DMS153 treated with DMSO at 0.1 percent for 48 hours (cell line): ENCODE data around the gene SCAMP4.
"Not testable (repeated sequence)": the region's sequence is repeated elsewhere in the genome, so short reads cannot be mapped to it uniquely, and the experiment has no call there.

Experiments
- DNase-seq: peaks from one replicate; lab custom pipeline; 2025; ENCODE audit not compliant: unreplicated experiment; lab: John Stamatoyannopoulos, UW

Gene SCAMP4

DNA sequence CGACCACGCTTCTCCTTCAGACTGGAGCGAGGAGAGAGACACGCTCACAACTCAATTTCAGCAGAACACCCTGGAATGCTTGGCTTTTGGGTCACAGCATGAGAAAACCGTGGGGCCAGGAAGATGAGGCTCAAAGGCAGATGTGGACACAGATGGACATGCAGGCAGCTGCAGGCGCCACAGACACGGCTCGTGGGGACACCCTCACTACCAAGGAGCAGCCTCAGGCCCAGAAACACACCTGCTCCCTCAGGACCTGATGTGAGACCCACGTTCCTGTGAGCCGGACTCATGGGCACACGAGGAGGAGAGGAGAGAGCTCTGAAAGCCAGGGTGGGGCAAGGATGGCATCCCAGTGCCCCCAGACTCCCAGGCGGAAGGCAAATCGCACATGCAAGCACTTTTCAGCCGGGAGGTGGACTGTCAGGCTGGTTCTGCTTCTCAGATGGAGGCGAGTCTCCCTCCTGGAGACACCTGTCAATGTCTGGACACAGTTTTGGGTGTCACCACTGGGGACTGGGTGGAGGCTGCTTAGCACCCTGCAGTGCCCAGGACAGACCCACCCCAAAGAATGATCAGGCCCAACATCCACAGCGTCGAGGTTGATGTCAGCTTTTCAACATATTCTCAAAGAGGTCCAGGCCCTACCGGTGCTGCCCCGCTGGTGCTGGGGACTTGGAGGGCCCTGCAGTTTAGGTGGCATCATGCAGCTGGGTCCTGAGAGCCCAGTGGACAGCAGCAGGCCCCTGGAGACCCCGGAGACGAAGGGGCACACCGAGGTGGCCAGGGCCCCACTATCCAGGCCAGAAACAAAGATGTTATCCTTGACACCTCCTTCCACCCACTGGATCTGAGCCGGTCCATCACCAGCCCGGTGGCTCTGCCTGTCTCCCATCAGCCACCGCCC, 22.2 kb upstream of the SCAMP4 start:
- DNase-seq: no peak

DNA sequence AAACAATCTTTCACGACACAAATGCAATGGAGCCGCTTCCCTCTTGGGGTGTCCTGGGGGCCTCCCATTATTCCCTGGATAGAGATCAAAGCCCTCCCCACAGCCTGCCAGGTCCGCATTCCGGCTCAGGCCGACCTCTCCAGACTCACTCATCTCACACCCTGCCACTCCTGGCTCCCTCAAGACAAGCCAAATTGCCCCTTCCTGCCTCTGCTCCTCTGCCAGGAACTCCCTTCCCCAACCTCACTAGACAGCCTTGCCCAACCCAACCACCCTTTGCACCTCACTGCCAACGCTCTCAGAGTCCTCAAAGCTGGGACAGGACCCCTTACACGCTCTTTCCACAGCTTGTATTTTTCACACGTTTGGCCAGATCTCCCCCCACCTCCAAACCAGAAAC, 21.4 kb upstream of the SCAMP4 start:
- DNase-seq: no peak

DNA sequence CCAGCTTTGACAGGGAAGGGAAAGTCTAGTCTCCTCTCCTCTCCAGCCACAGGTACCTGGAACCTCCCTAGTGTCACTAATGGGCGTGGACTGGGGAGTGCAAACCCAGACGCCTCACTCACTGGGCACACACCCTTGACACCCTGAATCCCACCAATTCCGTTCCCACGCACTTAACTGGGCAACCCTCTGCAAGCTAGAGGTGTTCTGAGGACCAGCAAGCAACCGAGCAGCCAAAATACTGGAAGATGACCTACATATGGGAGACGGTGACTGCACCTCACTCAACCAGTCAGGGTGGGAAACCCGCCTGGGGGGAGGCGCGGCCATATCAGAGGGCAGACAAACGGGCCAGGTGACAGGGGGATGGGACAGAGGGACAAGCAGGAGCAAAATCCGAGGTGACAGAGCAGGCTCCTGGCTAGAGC, 20.9 kb upstream of the SCAMP4 start:
- DNase-seq: no peak

DNA sequence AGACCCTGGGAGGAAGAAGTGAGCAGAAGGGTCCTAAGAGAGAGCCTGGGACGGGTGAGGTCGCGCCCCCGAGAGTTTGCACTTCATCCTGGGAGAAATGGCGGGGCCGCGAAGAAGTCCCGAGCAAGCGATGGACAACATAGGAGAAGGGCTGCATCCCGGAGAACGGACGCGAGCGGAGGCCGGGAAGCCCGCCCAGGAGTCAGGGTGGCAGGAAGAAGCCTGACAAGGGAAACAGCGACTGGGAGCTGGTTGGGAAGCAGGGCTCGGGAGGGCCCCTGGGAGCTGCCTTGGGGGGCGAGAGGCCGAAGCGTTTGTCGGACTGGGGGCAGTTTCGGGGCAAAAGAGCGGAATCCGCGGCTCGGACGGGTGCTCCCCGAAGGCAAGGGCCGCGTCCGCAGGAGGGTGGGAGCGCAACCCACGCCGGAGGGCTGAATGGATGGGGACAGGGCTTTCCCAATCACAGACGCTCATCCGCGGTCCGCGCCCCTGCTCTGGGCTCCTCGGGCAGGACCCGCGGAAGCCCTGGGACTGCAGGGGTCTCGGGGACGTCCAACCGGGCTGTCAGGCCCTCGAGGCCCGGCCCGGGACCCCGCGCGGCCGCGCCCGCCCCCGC, 20.4 kb upstream of the SCAMP4 start:
- DNase-seq: no peak

DNA sequence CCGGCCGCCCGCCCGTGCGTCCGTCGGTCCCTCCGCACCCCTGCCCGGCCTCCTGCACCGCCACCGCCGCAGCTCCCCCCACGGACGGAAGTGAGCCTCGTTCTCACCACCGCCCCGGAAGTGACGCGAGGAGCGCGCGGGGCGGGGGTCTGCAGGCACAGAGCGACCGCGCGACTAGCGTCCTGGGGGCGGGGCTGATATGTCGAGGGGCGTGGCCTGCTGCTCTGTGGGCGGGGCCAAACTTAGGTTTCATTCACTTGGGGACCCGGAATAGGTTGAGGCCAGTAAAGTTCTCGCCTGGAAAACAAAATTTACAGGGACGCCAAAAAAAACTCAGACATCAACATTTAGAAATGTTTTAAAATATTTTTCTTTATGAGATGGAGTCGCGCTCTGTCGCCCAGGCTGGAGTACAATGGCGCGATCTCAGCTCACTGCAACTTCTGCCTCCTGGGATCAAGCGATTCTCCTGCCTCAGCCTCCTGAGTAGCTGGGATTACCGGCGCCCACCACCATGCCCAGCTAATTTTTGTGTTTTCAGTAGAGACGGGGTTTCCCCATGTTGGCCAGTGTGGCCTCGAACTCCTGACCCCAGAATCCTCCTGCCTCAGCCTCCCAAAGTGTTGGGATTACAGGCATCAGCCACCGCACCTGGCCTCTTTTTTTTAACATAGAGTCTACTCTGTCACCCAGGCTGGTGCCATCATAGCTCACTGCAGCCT, 19.6 kb upstream of the SCAMP4 start, which contains the start of gene ABHD17A:
Gene ABHD17A, minus strand, starts transcription at position 99 of the 722 bp plus-strand sequence. CDS start 3,930 bp downstream, outside the sequence.
- peak; percentile 5 for DNase-seq

DNA sequence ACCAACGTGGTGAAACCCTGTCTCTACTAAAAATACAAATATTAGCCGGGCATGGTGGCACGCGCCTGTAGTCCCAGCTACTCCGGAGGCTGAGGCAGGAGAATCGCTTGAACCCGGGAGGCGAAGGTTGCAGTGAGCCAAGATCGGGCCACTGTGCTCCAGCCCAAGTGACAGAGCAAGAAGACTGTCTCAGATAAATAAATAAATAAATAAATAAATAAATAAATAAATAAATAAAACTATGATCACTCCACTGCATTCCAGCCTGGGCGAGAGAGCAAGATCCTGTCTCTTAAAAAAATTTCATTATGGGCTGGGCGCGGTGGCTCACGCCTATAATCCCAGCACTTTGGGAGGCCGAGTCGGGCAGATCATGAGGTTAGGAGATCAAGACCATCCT, 18.8 kb upstream of the SCAMP4 start:
- DNase-seq: not testable (repeated sequence)

DNA sequence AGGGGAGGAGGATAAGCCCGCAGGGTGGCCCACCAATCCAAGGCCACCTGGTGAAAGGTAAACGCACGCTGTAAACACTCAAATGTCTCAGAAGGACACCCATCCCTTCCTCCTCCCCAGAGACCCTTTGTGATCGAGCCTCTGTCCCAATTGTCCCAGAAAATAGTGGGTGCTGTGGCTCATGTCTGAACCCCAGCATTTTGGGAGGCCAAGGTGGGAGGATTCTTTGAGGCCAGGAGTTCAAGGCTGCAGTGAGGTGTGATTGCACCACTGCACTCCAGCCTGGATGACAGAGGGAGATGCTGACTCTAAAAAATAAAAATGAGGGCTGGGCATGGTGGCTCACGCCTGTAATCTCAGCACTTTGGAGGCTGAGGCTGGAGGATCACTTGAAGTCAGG, 16.8 kb upstream of the SCAMP4 start:
- no peak for DNase-seq

DNA sequence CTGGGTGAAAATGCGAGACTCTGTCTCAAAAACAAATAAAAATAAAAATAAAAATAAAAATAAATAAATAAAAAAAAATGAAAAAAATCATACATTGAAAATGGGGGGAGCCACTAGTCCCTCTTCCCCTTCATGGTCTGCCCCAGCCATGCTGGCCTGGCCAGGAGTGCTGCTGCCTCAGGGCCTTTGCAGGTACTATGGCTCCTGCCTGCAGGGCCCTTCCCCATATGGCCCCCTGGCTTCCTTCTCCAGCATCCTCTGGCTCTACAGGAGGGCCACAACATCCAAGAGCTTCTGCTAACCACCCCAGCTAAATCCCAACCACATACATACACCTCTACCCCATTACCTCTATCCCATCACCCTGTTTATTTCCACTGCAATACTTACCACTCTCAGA, 15.3 kb upstream of the SCAMP4 start:
- no peak for DNase-seq

DNA sequence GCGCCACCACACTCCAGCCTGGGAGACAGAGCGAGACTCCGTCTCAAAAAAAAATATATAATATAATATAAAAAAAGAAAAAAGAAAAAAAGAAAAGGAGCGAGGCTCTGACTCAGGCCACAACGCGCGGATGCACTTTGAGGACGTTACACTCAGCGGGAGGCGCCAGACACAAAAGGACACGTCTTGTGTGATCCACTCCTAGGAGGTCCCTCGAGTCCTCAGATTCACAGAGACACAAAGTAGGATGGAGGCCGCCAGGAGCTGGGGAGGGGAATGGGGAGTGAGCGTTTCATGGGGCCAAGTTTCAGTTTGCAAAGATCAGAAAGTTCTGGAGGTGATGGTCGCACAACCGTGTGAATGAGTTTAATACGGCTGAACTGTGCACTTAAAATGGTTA, 11.4 kb upstream of the SCAMP4 start:
- DNase-seq: no peak

DNA sequence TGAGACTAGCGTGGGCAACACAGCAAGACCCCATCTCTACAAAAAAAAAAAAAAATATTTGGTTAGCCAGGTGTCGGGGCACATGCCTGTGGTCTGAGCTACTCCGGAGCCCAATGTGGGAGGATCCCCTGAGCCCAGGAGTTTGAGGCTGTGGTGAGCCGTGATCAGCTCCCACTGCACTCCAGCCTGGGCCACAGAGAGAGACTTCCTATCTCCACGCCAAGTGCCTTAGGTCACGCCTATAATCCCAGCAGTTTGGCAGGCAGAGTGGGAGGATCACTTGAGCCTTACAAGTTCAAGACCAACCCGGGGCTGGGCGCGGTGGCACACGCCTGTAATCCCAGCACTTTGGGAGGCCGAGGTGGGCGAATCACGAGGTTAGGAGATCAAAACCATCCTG, 8.7 kb upstream of the SCAMP4 start:
- no peak for DNase-seq

DNA sequence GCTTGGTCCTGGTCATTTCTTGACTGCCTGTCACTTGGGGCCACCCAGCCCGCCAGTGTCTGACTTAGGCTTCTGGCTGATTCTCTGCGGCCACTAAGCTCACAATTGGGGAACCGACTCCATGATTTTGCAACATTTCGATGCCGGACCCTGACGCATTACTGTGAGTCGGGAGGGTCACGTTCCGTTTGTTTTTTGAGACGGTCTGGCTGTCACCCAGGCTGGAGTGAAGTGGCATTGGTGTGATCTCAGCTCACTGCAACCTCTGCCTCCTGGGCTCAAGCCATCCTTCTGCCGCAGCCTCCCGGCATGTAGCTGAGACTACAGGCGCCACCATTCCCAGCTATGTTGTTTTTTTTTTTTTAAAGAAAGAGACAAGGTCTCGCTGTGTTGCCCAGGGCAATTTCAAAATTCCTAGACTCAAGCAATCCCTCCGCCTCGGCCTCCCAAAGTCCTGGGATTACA, 3.2 kb upstream of the SCAMP4 start:
- no peak for DNase-seq

DNA sequence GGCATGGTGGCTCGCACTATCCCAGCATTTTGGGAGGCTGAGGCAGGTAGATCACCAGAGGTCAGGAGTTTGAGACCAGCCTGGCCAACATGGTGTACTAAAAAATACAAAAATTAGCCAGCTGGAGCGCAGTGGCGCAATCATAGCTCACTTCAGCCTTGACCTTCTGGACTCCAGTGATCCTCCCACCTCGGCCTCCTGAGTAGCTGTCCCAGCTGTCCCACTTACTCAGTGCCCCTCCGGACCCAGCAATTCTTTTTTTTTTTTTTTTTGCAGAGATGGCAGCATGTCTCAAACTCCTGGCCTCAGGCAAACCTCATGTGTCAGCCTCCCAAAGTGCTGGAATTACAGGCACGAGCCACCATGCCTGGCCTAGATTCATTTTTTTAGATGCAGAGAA, 2.3 kb upstream of the SCAMP4 start:
- DNase-seq: no peak

DNA sequence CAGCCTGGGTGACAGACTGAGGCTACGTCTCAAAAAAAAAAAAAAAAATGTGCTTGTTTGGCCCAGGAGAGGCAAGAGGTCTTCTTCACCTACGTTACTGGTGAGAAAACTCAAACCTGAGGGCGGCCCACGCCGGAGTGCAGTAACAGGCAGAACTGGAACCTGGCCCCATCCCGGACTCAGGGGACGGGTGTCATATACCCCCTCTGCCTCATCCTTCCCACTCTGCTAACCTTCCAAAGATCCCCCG, 414 bp upstream of the SCAMP4 start:
- no peak for DNase-seq

DNA sequence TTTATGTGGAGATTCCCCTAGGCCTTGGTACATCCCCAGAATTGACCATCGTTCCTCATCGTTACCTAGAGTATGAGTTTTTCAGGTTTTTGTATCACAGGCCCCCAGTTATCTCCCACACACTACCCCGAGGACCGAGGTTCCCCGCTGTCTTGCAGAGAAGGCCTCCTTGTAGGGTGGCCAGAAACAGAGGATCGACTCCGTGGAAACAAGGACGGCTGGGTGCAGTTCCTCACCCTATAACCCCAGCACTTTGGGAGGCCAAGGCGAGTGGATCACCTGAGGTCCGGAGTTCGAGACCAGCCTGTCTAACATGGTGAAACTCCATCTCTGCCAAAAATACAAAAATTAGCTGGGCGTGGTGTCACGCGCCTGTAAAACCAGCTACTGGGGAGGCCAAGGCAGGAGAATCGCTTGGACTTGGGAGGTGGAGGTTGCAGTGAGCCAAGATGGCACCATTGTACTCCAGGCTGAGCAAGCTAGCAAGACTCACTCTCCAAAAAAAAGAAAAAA, 720 bp downstream of the SCAMP4 start:
- no peak for DNase-seq

DNA sequence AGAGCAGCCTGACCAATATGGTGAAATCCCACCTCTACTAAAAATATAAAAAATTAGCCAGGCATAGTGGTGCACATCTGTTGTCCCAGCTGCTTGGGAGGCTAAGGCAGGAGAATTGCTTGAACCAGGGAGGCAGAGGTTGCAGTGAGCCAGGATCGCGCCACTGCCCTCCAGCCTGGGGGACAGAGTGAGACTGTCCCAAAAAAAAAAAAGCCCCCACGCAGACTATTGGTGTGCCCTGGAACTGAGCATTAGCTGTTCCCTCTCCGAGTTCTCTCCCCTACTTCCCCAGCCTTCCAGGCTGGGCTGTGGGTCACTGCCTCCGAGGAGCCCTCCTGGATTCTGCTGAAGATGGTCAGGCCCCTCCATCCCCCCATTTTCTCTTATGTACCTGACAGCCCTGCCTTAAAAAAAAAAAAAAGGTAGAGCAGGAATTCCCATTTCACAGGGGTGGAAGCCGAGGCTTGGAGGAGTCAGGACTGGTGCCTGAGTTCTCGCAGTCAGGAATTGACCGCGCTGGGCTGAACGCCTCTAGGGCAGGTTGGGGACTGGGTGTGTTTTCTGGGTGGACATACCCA, 1.9 kb downstream of the SCAMP4 start:
- no peak for DNase-seq

DNA sequence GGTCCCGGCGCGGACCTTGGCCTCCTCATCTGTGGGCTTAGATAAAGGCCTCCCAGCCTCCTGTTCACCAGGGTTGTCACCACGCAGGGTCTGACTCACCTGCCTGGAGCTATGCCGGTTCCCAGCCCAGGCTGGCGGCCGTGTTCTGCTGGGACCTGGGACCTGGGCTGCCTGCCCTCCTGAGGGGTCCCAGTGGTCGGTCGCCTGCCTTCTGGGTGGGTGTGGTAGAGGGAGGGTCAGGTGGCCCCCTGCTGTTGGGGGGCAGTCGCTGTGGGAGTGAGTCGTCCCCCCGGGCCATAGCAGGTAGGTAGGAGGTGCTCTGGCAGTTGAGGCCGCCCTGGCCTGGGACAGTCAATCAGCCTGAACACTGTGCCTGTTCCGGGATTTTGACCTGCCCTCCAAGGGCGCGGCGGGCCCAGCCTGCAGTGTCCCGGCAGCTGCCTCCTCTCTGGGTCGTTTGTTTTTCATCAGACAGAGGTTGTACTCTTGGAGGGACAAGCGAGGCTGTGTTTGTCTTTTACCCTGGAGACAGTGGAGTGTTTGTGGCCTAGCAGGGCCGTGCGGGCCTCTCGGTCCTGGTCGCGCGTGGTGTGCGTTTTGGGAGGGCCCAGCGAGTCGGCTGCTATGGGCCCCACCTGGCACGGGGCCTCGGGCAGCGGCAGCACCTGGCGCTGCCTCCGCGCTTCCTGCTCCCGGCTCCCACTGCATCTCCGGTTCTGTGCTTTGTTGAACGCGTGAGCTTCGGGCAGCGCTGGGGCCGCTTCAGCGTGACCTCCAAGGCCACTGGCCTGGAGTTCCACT, 2.6 kb downstream of the SCAMP4 start:
- no peak for DNase-seq

DNA sequence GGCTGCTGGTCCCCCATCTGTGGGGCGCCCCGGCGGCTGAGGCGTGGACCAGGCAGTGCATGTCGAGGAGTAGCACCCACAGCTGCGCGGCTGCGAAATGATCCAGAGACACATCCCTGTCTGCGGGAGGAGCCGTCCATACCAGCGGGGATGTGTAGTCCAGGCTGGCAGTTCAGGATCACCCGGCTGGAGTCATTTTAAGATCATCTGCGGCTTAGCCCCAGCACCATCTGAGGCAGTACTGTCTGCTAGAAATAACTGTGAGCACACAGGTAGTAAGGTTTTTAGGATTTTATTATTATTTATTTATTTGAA, 3.1 kb downstream of the SCAMP4 start:
- DNase-seq: no peak

DNA sequence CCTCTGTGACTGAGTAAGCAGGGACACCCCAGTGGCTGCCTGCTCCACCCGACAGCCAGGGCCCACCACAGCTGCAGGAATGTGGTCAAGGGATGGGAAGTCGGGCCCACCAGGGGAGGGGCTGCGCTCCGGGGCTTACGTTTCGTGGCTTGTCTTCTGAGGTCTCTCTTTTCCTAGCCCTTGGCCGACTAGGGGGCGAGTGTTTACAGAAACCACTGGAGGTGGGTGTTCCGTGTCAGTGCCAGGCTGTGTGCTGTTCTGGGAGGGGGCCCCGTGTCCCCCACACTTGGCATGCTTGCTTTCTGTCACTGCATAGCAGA, 4.5 kb downstream of the SCAMP4 start:
- no peak for DNase-seq

DNA sequence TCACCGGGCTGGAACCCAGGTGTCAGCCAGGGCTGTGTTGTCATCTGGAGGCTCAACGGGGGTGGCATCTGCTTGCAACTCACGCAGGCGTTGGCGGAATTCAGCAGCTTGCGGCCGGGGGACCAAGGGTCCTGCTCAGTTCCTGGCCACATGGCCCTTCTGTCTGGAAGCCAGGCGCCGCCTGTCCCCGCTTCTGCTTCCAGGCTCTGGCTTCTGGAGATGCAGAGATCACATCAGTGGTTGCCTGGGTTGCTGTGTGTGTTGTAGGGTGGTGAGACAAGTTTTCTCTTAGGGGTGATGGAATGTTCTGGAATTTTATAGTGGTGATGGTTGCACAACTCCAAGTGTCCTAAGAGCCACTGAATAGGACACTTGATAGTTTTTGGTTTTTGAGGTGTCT, 5.0 kb downstream of the SCAMP4 start:
- no peak for DNase-seq

DNA sequence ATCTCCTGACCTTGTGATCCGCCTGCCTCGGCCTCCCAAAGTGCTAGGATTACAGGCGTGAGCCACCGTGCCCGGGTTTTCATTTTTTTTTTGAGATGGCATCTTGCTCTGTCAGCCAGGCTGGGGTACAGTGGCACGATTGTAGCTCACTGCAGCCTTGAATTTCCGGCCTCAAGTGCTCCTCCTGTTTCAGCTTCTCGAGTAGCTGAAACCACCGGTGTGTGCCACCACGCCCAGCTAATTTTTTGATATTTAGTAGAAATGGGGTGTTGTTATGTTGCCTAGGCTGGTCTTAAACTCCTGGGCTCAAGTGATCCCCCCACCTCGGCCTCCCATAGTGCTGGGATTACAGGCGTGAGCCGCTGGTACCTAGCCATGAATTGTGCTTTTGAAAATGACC, 5.9 kb downstream of the SCAMP4 start:
- DNase-seq: no peak

DNA sequence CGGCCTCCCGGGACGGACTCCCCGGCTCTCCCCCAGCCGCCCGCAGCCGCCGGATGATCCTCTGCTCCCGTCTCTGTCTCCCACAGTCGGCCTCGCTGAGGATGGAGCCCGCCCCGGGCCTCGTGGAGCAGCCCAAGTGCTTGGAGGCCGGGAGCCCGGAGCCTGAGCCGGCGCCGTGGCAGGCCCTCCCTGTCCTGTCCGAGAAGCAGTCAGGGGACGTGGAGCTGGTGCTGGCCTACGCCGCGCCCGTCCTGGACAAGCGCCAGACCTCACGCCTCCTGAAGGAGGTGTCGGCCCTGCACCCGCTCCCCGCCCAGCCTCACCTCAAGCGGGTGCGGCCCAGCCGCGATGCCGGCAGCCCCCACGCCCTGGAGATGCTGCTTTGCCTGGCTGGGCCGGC, 6.8 kb downstream of the SCAMP4 start:
- no peak for DNase-seq
